Stimulated activated CD8-positive, alpha-beta memory T cell treated with anti-CD3 and anti-CD28 coated beads, Interleukin-2, amount 100 ng/mL, for 48 hours (primary cell): ENCODE results near the gene NXPE3.
"Not testable (repeated sequence)": the region's sequence is repeated elsewhere in the genome, so short reads cannot be mapped to it uniquely, and the experiment has no call there.

Source experiments
- DNase-seq, 2 donors: peaks; one replicate each; pipeline ENCODE4 v3.0.0-alpha.2; 2020; ENCODE audit warnings: low read depth in 2 of 2

The NXPE3 gene

DNA sequence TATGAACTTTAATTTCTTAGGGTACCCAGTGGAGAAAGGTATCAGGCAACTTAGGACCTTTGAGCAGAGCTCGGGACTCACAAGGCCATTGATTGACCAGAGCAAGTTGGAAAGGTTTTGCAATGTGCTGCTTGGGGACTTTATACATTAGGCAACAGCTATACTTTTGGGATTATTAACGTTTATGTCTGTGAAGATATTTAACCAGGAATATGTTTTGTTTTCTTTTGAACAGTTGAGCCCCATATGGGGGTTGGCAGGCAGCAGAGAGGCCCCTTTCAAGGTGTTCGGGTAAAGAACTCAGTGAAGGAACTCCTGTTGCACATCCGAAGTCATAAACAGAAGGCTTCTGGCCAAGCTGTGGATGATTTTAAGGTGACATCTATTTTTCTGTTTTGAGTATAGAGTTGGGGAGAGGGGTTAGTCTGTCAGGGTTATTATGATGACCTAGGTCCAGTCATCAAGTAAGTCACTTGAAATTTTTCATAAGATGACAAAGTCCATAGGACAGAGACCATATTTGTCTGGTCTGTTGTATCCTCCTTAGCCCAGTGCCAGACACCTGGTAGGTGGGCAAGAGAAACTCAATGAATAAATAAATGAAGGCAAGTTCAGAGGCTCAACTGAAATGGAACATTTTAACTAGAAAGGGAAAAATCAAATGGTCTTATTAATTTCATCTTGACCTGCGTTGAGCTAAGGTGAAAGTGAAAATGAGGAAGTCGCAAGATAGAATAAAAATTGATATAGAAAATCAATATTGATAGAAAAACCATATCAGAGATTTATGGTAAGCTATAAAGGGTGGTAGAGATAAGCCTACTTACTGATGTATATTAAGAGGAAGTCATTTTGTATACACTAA, 73.1 kb downstream of the NXPE3 start:
- no peak for DNase-seq

DNA sequence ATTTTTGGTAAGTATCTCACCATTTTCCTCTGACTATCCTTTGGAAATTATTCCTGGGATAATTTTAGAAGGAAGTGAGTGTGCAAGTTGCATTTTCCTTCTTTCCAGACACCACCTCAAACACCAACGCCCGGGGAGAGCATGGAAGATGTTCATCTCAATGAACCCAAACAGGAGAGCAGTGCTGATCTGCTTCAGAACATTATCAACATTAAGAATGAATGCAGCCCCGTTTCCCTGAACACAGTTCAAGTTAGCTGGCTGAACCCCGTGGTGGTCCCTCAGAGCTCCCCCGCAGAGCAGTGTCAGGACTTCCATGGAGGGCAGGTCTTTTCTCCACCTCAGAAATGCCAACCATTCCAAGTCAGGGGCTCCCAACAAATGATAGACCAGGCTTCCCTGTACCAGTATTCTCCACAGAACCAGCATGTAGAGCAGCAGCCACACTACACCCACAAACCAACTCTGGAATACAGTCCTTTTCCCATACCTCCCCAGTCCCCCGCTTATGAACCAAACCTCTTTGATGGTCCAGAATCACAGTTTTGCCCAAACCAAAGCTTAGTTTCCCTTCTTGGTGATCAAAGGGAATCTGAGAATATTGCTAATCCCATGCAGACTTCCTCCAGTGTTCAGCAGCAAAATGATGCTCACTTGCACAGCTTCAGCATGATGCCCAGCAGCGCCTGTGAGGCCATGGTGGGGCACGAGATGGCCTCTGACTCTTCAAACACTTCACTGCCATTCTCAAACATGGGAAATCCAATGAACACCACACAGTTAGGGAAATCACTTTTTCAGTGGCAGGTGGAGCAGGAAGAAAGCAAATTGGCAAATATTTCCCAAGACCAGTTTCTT, 74.2 kb downstream of the NXPE3 start:
- no peak for DNase-seq

DNA sequence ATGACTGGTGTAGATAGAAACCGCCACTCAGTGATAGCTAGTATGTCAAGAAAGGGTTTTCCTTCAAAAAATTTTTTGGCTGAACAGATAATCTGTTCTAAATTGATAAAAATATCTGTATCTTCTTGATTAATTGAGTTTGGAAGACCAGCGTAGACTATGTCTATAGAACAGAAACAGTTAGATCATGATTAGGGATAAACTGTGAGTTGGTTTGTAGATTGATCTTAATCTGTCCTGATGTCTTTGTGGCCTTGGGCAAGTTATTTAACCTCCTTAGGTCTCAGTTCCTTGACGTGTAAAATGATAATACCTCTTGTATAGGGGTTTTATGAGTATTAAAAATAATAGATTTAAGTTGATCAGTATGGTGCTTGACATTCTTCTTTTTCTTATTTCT, 75.0 kb downstream of the NXPE3 start:
- DNase-seq = no peak

DNA sequence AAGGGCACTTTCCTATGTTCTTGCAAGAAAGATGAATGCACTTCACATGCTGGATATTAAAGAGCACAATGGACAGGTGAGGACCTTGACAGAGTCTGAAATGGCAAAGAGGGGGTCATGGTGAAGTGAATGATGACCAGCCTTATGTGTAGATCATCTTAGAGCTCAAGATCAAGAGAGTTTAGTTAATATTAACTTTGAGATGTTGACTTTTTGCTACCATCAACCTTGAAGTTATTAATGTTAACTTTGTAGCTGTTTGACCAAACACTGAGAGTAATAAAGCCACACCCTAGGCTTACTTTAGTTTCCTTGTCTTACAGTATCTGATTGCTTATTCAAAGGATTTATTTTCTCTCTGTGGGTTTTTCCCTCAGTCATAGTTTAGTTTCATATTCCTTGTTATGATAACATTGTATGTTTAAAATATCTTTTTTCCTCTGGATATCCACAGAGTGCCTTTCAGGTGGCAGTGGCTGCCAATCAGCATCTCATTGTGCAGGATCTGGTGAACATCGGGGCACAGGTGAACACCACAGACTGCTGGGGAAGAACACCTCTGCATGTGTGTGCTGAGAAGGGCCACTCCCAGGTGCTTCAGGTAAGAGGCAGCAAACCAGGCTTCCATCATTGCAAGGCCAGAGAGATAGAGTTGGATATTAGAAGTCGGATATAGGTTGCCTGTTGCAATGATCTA, 75.7 kb downstream of the NXPE3 start:
- DNase-seq = no peak

DNA sequence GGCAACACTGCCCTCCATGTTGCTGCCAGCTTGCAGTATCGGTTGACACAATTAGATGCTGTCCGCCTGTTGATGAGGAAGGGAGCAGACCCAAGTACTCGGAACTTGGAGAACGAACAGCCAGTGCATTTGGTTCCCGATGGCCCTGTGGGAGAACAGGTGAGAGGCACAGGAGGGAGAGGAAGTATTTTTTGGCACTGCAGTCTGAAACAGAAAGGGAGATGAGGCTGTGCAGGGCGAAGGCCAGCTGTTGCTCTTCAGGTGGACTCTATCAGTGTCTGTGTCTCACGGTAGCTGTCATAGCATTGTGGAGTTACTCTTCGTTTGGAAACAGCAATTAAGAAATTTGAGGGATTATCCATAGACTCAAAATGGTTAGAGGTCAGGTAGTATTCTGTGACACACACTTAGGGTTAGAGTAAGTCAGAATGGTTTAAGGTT, 78.3 kb downstream of the NXPE3 start:
- no peak for DNase-seq

DNA sequence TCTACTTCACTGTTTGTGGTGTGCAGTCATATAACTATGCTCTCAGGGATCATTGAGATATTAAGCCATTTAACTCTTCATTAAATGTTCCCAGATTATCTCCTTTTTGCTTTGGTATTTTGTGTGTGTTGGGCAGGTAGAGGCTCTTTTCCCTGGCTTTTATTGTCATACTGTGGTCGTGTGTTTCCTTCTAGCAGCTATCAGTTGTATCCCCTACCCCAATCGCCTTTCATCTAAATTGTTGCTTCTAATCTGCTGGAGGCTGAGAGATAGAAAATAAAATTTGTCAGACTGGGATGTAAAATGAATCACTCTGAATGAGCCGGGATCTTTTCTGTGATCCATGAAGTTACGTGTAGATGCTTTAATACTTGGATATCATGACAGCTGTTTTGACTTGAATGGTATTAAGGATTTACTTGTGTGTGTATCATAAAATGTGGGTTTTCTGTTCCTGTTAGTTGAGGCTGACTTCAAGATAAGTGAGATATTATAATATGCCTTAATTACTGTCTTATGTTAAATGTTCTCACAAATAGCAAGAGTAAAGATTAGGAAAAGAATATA, 79.5 kb downstream of the NXPE3 start:
- no peak for DNase-seq

DNA sequence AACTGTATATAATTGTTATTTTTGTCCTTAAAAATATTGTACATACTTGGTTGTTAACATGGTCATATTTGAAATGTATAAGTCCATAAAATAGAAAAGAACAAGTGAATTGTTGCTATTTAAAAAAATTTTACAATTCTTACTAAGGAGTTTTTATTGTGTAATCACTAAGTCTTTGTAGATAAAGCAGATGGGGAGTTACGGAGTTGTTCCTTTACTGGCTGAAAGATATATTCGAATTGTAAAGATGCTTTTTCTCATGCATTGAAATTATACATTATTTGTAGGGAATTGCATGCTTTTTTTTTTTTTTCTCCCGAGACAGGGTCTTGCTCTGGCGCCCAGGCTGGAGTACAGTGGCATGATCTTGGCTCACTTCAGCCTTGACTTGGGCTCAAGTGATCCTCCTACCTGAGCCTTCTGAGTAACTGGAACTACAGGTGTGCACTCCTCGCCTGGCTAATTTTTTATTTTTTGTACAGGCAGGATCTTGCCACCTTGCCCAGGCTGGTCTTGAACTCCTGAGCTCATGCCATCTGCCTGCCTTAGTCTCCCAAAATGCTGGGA, 81.0 kb downstream of the NXPE3 start:
- no peak for DNase-seq

DNA sequence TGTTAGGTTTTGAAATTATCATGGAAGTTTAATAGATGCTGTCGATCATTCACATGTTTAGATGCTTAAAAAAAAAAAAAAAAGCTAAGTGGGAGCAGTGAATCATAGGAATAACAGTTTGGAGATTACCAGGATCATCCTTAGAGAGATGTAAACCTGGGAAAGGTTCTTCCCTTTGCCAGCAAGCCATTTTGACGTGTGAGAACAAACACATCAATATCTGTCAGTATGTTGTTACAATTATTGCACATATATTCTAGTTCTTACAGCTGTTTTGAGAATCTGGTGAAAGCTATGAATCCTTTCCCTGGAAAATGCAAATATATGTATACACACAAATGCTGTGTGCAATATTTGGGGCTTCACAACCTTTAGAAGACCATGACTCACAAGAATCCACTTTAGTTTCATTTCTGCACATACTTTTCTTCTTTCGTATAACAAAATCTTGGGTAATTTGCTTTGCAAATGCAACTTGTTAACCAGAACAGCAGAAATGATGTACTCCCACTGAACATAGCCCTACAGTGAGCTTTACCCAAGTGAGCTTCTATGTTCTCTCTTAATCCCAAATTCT, 82.3 kb downstream of the NXPE3 start:
- DNase-seq = no peak

DNA sequence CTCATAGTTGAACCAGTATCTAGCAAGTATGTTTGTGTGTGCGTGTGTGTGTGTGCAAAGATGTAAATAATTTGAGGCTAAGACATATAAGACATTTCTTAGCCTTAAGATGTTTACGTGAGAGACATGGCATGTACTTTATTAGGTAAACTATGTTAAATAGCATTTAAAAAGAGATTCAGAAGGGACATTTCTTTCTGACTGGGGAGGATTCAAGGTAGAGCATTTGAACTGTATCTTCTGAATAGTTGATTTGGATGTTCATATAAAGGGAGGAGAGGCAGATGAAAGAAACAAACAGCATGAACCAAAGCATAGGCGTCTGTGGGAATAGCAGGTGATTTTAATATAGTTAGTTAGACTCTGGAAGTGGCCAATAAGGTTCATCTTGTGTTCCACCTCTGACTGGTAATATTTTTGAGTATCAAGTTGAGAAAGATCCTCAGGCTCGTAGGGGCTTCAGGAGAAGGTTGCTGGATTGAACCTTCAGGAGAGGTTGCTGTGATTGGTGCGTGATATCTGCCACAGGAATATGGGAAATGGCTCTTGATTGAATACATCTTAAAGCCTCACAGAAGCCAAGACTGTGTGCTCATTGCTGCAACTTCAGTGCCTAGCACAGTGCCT, 82.9 kb downstream of the NXPE3 start:
- DNase-seq = no peak

DNA sequence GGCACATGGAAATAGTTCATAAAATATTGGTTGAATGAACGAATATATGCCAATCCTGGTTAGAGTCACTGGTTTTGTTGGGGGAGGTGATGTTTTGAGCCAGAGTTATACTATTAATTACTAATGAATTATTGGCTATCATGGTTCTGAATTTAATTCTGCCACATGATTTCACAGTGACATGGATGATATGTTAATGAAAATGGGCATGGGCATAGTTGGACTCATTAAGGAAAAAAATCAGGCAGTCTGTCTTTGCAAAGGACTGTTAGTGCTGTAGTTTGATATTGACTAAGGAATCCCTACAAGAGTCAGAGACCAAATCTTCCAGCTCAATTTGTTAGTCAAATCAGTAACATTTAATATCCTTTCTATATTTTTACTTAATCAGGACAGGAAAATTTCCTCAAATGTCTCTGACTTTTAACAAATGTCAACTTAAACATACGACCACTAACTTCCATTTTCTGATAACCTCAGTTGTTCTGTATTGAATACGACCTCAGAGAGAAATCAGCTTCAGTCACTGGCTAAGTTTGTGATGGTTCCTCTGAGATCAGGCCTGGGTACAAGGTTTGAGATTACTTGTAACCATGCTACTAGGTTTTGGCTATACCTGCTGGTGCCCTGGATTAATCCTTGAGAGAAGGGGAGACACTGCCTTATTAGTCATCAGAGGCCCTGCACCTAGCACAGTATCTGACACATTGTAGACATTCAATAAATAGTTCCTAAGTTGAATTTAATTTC, 83.6 kb downstream of the NXPE3 start:
- no peak for DNase-seq

DNA sequence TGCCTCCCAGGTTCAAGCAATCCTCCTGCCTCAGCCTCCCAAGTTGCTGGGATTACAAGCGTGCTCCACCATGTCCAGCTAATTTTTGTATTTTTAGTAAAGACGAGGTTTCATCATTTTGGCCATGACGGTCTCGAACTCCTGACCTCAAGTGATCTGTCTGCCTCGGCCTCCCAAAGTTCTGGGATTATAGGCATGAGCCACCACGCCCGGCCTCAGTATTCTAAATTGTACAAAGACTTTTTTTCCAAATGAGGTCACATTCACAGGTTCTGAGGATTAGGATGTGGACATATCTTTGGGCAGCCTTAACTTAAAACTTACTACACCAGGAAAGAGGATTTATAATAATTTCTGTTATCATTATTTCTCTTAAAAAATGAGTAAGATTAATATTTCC, 85.9 kb downstream of the NXPE3 start:
- DNase-seq = not testable (repeated sequence)

DNA sequence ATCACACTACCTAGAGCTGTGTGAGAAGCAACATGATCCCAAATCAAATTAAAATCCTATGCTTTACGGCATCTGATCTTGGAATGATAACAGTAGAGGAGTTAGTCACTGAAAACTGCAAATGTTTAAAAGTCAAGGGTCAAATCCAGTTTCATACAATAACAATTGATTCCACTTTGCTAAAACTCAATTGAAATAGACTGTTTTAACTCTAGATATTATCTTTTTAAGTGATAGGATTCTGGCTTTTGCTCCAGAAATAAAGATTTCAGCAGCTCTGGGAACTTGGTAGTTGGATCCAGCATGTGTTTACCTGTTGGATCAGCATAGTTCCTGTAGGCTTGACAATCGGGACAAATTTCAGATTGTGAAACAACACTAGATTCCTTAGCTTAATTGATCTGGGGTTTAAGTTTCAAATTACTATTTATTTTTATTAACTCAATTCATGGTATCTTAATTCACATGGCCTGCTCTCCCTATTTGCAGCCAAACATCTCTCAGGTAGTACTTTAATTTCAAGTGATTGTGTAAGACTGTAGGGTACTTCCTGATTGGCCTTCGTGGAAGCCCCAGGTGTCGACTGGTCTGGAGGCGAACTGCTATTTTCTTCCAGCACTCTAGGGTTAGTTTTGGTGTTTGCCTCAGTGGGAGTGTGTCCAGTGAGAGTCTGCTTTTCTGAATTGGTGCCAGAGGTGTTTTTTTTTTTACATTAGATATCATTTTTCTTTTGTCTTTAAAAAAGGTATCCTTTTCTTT, 86.9 kb downstream of the NXPE3 start:
- no peak for DNase-seq

DNA sequence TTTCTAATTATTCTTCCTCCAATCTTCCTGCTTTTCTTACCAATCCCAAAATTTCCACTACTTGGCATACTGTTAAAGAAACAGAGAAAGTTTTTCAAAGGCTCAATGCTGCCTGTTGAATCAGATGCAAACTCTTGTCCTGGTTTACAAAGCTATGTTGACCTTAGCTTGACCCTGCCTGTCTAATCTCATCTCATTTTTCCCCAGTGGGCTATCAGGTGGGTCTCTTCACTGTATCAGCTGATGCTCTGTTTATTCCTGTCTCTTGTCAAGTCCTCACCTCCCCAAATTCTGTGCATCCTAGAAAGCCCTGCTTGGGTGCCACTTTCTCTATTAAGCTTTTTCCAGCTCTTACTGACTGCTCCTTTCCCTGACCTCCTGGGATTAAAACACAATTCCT, 88.5 kb downstream of the NXPE3 start:
- no peak for DNase-seq

DNA sequence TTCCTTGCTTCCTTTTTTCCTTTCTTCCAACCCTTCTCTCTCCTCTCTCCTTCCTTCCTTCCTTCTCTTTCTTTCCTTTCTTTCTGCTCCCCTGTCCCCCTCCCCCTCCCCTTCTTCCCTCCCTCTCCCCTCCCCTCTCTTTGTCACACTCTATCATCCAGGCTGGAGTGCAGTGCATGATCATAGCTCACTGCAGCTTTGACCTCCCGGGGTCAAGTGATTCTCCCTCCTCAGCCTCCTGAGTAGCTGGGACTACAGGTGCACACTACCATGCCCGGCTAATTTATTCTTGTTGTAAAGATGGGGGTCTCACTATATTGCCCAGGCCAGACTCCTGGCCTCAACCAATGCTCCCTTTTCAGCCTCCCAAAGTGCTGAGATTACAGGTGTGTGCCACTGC, 89.0 kb downstream of the NXPE3 start:
- no peak for DNase-seq

DNA sequence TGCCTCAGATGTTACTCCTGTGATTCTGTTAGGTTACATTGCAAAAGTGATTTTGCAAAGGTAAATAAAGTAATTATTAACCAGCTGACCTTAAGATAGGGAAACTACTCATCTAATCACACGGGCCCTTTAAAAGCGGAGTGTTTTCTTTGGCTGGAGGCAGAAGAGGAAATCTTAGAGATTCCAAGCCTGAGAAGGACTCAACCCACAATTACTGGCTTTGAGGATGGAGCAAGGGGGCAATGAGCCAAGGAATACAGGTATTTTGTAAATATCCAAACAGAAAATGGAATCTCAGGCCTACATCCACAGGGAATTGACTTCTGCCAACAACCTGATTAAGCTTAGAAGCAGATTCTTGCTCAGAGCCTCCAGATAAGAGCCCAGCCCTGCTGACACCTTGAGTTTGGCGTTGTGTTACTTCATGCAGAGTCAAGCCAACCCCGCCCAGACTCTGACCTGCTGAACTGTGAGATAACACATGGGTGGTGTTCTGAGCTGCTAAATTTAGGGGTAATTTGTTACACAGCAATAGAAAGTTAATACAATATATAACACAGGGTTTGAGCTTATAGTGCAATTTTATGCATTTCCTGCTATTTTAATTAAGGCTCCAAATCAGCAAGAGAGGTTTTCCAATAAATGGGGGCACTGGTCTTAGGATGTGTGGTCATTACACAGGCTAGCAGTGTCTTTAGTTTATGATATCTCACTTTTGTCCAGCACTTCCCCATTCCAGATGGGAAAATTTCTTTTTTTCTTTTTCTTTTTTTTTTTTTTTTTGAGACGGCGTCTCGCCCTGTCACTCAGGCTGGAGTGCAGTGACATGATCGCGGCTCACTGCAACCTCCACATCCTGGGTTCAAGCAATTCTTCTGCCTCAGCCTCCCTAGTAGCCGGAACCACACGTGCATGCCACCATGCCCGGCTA, 89.8 kb downstream of the NXPE3 start:
- DNase-seq = no peak

DNA sequence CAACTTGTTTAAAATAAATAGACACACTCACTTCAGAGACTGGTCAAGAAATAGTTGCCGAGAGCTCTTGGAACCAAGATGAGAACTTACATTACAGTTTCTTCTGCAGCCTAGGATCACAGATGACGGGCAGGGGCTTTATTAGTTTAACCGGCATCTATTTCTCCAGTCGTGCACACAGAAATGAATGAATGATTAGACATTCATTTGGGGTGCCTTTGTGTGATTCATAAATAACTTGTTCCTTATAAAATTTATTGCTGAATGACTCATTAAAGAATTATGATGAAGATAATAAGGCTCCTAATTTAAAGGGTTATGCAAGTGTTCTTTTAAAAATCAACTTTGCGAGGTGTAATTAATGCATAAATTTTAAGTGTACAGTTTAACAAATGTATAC, 91.1 kb downstream of the NXPE3 start:
- DNase-seq = no peak

DNA sequence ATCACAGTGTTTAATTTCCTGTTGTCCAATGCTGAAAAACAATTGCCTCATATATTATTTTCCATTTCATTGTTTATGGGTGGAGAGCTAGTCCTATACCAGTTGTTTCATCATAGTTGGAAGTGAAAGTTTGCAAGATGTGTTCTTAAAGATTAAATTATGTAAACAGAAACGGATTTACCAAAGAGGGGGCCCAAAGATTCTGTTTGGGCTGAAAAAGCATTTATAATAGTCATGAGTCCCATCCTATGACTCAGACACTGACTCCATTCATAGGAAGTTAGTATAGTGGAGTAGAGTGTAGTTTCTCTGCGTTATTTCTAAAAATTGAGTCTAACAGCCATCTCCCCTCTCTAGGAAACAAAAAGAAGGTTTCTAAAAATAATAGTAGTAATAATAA, 94.6 kb downstream of the NXPE3 start:
- DNase-seq = no peak

DNA sequence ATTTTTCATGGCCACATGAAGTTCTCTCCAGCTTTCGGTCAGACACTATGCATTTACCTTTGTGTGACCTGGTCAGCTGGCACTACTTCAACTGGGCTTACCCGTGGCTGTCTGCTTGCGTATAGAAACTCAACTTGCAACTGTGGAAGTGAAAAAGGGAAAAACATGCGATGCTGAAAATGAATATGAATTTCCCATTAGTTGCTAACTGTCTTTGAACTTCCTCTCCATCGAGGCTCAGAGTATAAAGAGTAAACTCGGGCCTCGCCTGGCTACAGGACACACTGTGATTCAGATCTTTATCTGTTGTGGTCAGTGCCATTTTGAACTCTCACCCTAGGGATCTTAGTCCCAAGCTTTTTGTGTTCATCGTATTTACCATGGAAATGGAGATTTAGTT, 97.1 kb downstream of the NXPE3 start:
- no peak for DNase-seq
